Myocyte (in vitro differentiated cells): ENCODE results near the gene DDX10. TPM values are rescaled to one million over a fixed set of nuclear protein-coding genes. Genes with fewer than 3 reads are reported as not detected.
"Not testable (repeated sequence)": the region's sequence is repeated elsewhere in the genome, so short reads cannot be mapped to it uniquely, and the experiment has no call there.

ENCODE experiments used
- DNase-seq: peaks from one replicate; pipeline ENCODE4 v3.0.0-alpha.2; 2012; ENCODE audit warnings: low read depth
- total RNA-seq: library from RNA; depleted of rRNA; stranded (reverse); fragments of >200 nt; gene quantifications from 2 replicates; pipeline ENCODE4 v1.2.3, GENCODE V29; 2014

DDX10 gene
- total RNA-seq, 1 donor from 2014 or later = 23.4 TPM

GRCh38 chr11:108813086-108813485, 148.2 kb downstream of the DDX10 start:
- no peak for DNase-seq

- no peak for DNase-seq
Measured at GRCh38 chr11:108817976-108818375, 153.1 kb downstream of the DDX10 start.

- no peak for DNase-seq
Measured at GRCh38 chr11:108818971-108819370, 154.1 kb downstream of the DDX10 start.

GRCh38 chr11:108819957-108820356, 155.1 kb downstream of the DDX10 start:
- no peak for DNase-seq

GRCh38 chr11:108823960-108824359, 159.1 kb downstream of the DDX10 start:
- DNase-seq = not testable (repeated sequence)

- no peak for DNase-seq
Measured at GRCh38 chr11:108824545-108824944, 159.7 kb downstream of the DDX10 start.

GRCh38 chr11:108825381-108825780, 160.5 kb downstream of the DDX10 start:
- DNase-seq = no peak

GRCh38 chr11:108826136-108826535, 161.3 kb downstream of the DDX10 start:
- no peak for DNase-seq

- DNase-seq = no peak
Measured at GRCh38 chr11:108835624-108836023, 170.8 kb downstream of the DDX10 start.

- no peak for DNase-seq
Measured at GRCh38 chr11:108836541-108836940, 171.7 kb downstream of the DDX10 start.

- no peak for DNase-seq
Measured at GRCh38 chr11:108838102-108838791, 173.4 kb downstream of the DDX10 start.

GRCh38 chr11:108838792-108839105, 173.9 kb downstream of the DDX10 start:
- DNase-seq = no peak

- DNase-seq = no peak
Measured at GRCh38 chr11:108846009-108846408, 181.1 kb downstream of the DDX10 start.

- DNase-seq = no peak
Measured at GRCh38 chr11:108847298-108847990, 182.6 kb downstream of the DDX10 start.

GRCh38 chr11:108851781-108852180, 186.9 kb downstream of the DDX10 start:
- DNase-seq = no peak

- DNase-seq = no peak
Measured at GRCh38 chr11:108852701-108853100, 187.8 kb downstream of the DDX10 start.

GRCh38 chr11:108853151-108853550, 188.3 kb downstream of the DDX10 start:
- no peak for DNase-seq

GRCh38 chr11:108853864-108854263, 189.0 kb downstream of the DDX10 start:
- DNase-seq = peak; percentile 55

GRCh38 chr11:108854346-108854745, 189.5 kb downstream of the DDX10 start:
- DNase-seq = no peak

GRCh38 chr11:108857382-108857781, 192.5 kb downstream of the DDX10 start:
- DNase-seq = no peak

GRCh38 chr11:108858622-108859021, 193.8 kb downstream of the DDX10 start:
- no peak for DNase-seq

- no peak for DNase-seq
Measured at GRCh38 chr11:108859510-108859909, 194.6 kb downstream of the DDX10 start.

GRCh38 chr11:108863528-108863927, 198.7 kb downstream of the DDX10 start:
- no peak for DNase-seq
